Measurements from ENCODE around the gene DGKI.

Gene DGKI

GRCh38 chr7:137343281-137343841, 503.4 kb downstream of the DGKI start, which contains the start of gene PTN:
TSS of gene PTN (minus strand) at chr7:137343733. CDS start at chr7:137254973, 88,760 bp downstream.
- Histone ChIP-seq H3K79me2 (ENCODE audit: insufficient read depth, low read depth) (no peaks in the 10 kb centered on the region), H3K36me3 (ENCODE audit: insufficient read depth) (no peaks in the 10 kb centered on the region), H3K27me3 (ENCODE audit: insufficient read depth, low read depth) (no peaks in the 10 kb centered on the region), H3K4me2 (no peak within 1 kb of the TSS), H4K20me1 (ENCODE audit: insufficient read depth) (no peaks in the 10 kb centered on the region), H3K27ac (no peak within 1 kb of the TSS), H3K4me3 (IDR thresholded peaks at IDR 0.05; ENCODE audit: insufficient read depth, low read depth, low read length) (no peak within 1 kb of the TSS), H3K4me1 (ENCODE audit: low read depth, poor library complexity, severe bottlenecking) (no peaks in the 10 kb centered on the region), H3K9ac (no peak within 1 kb of the TSS), H2AFZ (ENCODE audit: low read depth) (no peak within 1 kb of the TSS)
- TF ChIP-seq, protein P1, sequence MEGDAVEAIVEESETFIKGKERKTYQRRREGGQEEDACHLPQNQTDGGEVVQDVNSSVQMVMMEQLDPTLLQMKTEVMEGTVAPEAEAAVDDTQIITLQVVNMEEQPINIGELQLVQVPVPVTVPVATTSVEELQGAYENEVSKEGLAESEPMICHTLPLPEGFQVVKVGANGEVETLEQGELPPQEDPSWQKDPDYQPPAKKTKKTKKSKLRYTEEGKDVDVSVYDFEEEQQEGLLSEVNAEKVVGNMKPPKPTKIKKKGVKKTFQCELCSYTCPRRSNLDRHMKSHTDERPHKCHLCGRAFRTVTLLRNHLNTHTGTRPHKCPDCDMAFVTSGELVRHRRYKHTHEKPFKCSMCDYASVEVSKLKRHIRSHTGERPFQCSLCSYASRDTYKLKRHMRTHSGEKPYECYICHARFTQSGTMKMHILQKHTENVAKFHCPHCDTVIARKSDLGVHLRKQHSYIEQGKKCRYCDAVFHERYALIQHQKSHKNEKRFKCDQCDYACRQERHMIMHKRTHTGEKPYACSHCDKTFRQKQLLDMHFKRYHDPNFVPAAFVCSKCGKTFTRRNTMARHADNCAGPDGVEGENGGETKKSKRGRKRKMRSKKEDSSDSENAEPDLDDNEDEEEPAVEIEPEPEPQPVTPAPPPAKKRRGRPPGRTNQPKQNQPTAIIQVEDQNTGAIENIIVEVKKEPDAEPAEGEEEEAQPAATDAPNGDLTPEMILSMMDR (conservative IDR thresholded peaks at IDR 0.05; ENCODE audit: low read depth, low read length): no peak

GRCh38 chr7:137342828-137343261, 503.9 kb downstream of the DGKI start:
- Histone ChIP-seq H3K79me2 (ENCODE audit: insufficient read depth, low read depth) (no peaks in the 10 kb centered on the region), H3K36me3 (ENCODE audit: insufficient read depth) (no peaks in the 10 kb centered on the region), H3K27ac (no peak overlapping the region), H2AFZ (ENCODE audit: low read depth) (no peak overlapping the region), H3K4me3 (IDR thresholded peaks at IDR 0.05; ENCODE audit: insufficient read depth, low read depth, low read length) (no peak overlapping the region), H3K9ac (no peak overlapping the region), H3K4me1 (ENCODE audit: low read depth, poor library complexity, severe bottlenecking) (no peaks in the 10 kb centered on the region), H3K27me3 (ENCODE audit: insufficient read depth, low read depth) (no peaks in the 10 kb centered on the region), H4K20me1 (ENCODE audit: insufficient read depth) (no peaks in the 10 kb centered on the region), H3K4me2 (no peak overlapping the region)
- TF ChIP-seq, protein P1 (conservative IDR thresholded peaks at IDR 0.05; ENCODE audit: low read depth, low read length): no peak

DNA sequence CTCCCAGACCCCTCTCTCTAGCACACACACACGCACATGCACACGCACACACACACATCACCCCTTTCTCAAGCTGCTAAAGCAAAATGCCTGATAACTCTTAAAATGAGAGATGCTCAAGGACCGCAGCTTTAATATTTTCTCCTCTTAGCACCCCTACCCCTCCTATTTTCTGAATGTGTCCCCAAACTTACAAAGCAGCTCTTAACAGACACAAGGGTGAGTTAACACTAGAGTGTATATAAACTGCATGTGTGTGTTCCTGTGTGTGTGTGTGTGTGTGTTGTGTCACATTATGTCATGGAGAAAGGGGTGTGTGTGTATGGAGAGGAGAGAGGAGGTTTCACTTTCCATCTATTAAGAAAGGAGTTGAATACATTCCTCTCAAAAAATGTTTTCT, 504.5 kb downstream of the DGKI start:
- Histone ChIP-seq H3K4me3 (IDR thresholded peaks at IDR 0.05; ENCODE audit: insufficient read depth, low read depth, low read length) (no peak overlapping the region), H3K4me1 (ENCODE audit: low read depth, poor library complexity, severe bottlenecking) (no peaks in the 10 kb centered on the region), H3K36me3 (ENCODE audit: insufficient read depth) (no peaks in the 10 kb centered on the region), H2AFZ (ENCODE audit: low read depth) (no peak overlapping the region), H3K4me2 (no peak overlapping the region), H4K20me1 (ENCODE audit: insufficient read depth) (no peaks in the 10 kb centered on the region), H3K27ac (no peak overlapping the region), H3K27me3 (ENCODE audit: insufficient read depth, low read depth) (no peaks in the 10 kb centered on the region), H3K79me2 (ENCODE audit: insufficient read depth, low read depth) (no peaks in the 10 kb centered on the region), H3K9ac (no peak overlapping the region)
- TF ChIP-seq, protein P1 (conservative IDR thresholded peaks at IDR 0.05; ENCODE audit: low read depth, low read length): no peak

DNA sequence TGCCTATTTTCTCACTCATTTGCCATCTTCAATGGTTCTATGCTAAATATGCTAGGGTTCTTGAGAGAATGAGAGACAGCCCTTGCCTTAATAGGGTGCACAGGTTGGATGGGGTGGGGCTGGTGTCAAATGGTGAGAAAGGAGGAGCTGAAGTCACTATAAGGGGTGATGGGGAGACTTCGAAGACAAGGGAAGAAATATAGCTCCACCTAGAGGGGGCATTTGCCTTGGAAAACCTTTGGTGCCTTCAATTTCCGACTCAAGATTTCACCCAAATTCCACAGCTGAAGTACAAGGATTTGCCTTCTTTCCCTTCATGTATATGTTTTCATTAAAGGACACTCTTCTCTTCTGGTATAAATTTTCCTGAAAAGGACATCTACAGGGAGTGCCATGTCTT, 508.9 kb downstream of the DGKI start:
- Histone ChIP-seq H3K4me3 (IDR thresholded peaks at IDR 0.05; ENCODE audit: insufficient read depth, low read depth, low read length) (no peak overlapping the region), H2AFZ (ENCODE audit: low read depth) (no peak overlapping the region), H3K79me2 (ENCODE audit: insufficient read depth, low read depth) (no peaks in the 10 kb centered on the region), H3K4me1 (ENCODE audit: low read depth, poor library complexity, severe bottlenecking) (no peaks in the 10 kb centered on the region), H3K27ac (no peak overlapping the region), H4K20me1 (ENCODE audit: insufficient read depth) (no peaks in the 10 kb centered on the region), H3K36me3 (ENCODE audit: insufficient read depth) (no peaks in the 10 kb centered on the region), H3K4me2 (no peak overlapping the region), H3K9ac (no peak overlapping the region), H3K27me3 (ENCODE audit: insufficient read depth, low read depth) (no peaks in the 10 kb centered on the region)
- TF ChIP-seq, protein P1 (conservative IDR thresholded peaks at IDR 0.05; ENCODE audit: low read depth, low read length): no peak

Measured in KMS-11 (cell line).